NB4 (cell line): Measurements from ENCODE around the gene BIN1.

Source experiments
- DNase-seq: peaks from one replicate; pipeline ENCODE4 v3.0.0; 2010; ENCODE audit warnings: low read depth
- H3K4me3 ChIP-seq: one replicate; pipeline ENCODE4 v1.5.1; 2011; ENCODE audit warnings: mild to moderate bottlenecking, low read depth, low read length, moderate library complexity
- CTCF ChIP-seq: IDR thresholded peaks from one replicate; pipeline ENCODE4 v1.5.1; 2012; ENCODE audit warnings: low read depth, low read length
- MAX ChIP-seq: IDR thresholded peaks from 2 replicates; pipeline ENCODE4 v1.6.1; 2011; ENCODE audit warnings: low read depth, low read length
- MYC ChIP-seq: IDR thresholded peaks from 2 replicates; pipeline ENCODE4 v1.6.1; 2011; ENCODE audit warnings: low read depth, low read length
- POLR2A ChIP-seq: IDR thresholded peaks from 2 replicates; pipeline ENCODE4 v1.6.1; 2011; ENCODE audit warnings: mild to moderate bottlenecking; ENCODE audit not compliant: insufficient read length; ENCODE audit errors: extremely low read depth

The BIN1 gene

GRCh38 chr2:127117603-127118002 lies 10.6 kb upstream of the BIN1 start:
- TF ChIP-seq CTCF (no peak), MYC (no peak), POLR2A (no peak), MAX (no peak)

GRCh38 chr2:127115471-127116199 lies 8.7 kb upstream of the BIN1 start:
- TF ChIP-seq CTCF (no peak), MYC (no peak), MAX (no peak), POLR2A (no peak)
- DNase-seq, result no peak
- no peak overlapping the region for H3K4me3 ChIP-seq

More at GRCh38 chr2:127117603-127118002, 10.6 kb upstream of the BIN1 start:
- no peak for DNase-seq
- H3K4me3 ChIP-seq, result no peak overlapping the region

- DNase-seq, result peak; percentile 42
- TF ChIP-seq CTCF, result no peak
- TF ChIP-seq MAX, result no peak
- TF ChIP-seq POLR2A, result no peak
- no peak for TF ChIP-seq MYC
- no peak overlapping the region for H3K4me3 ChIP-seq
Measured at GRCh38 chr2:127110985-127111384, 4.0 kb upstream of the BIN1 start.

GRCh38 chr2:127108090-127108523 lies 1.2 kb upstream of the BIN1 start:
- no peak overlapping the region for H3K4me3 ChIP-seq
- TF ChIP-seq CTCF, result no peak
- no peak for TF ChIP-seq MYC
- no peak for TF ChIP-seq POLR2A
- TF ChIP-seq MAX, result no peak
- DNase-seq, result no peak

GRCh38 chr2:127107622-127107999 lies 657 bp upstream of the BIN1 start:
- no peak for TF ChIP-seq MAX
- no peak for TF ChIP-seq POLR2A
- no peak for TF ChIP-seq MYC
- no peak for TF ChIP-seq CTCF
- DNase-seq, result no peak
- H3K4me3 ChIP-seq, result peak overlapping the region; percentile 28
